Spleen (tissue), 11 donors: ENCODE measurements around the gene NOS1AP. TPM values are rescaled to one million over a fixed set of nuclear protein-coding genes. Genes with fewer than 3 reads are reported as not detected.

Experiments
- DNase-seq: peaks from one replicate; pipeline ENCODE4 v3.0.0-alpha.2; 2020
- H3K27ac ChIP-seq, 8 donors: fragments of 200-600 bp; sonication (generic) in 7 of 8; 1 replicate in 4 of 8; 2 replicates in 4 of 8; pipeline versions ENCODE4 v1.5.0 to v1.8.0; 2016 to 2021; ENCODE audit warnings: inconsistent platforms in 4 of 8, mild to moderate bottlenecking in 4 of 8, moderate library complexity in 1 of 8
- H3K27me3 ChIP-seq, 7 donors: fragments of 200-600 bp; sonication (generic) in 6 of 7; replicated peaks in 1 of 7; 1 replicate in 4 of 7; 2 replicates in 3 of 7; pipeline versions ENCODE4 v1.5.0 to v1.8.0; 2016 to 2021; ENCODE audit warnings: inconsistent platforms in 3 of 7, mild to moderate bottlenecking in 1 of 7
- H3K36me3 ChIP-seq, 6 donors: fragments of 200-600 bp; sonication (generic) in 5 of 6; 1 replicate in 4 of 6; 2 replicates in 2 of 6; pipeline versions ENCODE4 v1.5.0 to v1.8.0; 2016 to 2021; ENCODE audit warnings: inconsistent platforms in 2 of 6
- H3K4me1 ChIP-seq, 6 donors: fragments of 200-600 bp; sonication (generic) in 5 of 6; 1 replicate in 3 of 6; 2 replicates in 3 of 6; pipeline versions ENCODE4 v1.5.0 to v1.8.0; 2016 to 2021; ENCODE audit warnings: inconsistent platforms in 3 of 6
- H3K4me3 ChIP-seq, 8 donors: fragments of 200-600 bp; sonication (generic) in 7 of 8; 1 replicate in 4 of 8; 2 replicates in 4 of 8; pipeline versions ENCODE4 v1.5.0 to v1.8.0; 2016 to 2021; ENCODE audit warnings: inconsistent platforms in 4 of 8, mild to moderate bottlenecking in 4 of 8, moderate library complexity in 2 of 8
- H3K9me3 ChIP-seq, 8 donors: fragments of 200-600 bp; sonication (generic) in 7 of 8; 1 replicate in 4 of 8; 2 replicates in 4 of 8; pipeline versions ENCODE4 v1.5.0 to v1.8.0; 2016 to 2021; ENCODE audit warnings: inconsistent platforms in 4 of 8
- POLR2A ChIP-seq, 3 donors: fragments of 450-650 bp; IDR thresholded peaks; one replicate each; pipeline ENCODE4 v1.5.1; 2017; ENCODE audit warnings: antibody characterized with exemption in 3 of 3, mild to moderate bottlenecking in 1 of 3
- POLR2AphosphoS5 ChIP-seq, 3 donors: sonication (generic); formaldehyde crosslinking; IDR thresholded peaks; one replicate each; pipeline ENCODE4 v1.5.1; 2017; ENCODE audit warnings: antibody characterized with exemption in 3 of 3
- WGBS, 5 donors: extraction: QIAGEN DNeasy Blood & Tissue Kit in 3 of 5; methylation state at CpG; one replicate each; pipeline versions ENCODE4 v1.1.5 to v1.1.7; 2013 to 2018; 5-methylcytosine and 5-hydroxymethylcytosine counted together
- intact Hi-C: fragments of 100-400 bp; cut with DNase I; formaldehyde crosslinking; loops from one replicate; pipeline ENCODE4 v1.15.0; 2023; ENCODE audit warnings: low total_unique reads
- polyA plus RNA-seq, 3 donors: library from polyadenylated mRNA; stranded (reverse); fragments of 200-250 nt; gene quantifications; one replicate each; pipeline ENCODE4 v1.2.1, GENCODE V29; 2013
- total RNA-seq, 7 donors: library from RNA; depleted of rRNA in 3 of 7; stranded (reverse); fragments of >200 nt in 3 of 7; fragmentation: NEBNext Ultra II Directional in 4 of 7; extraction: Animal tissue kit (Norgen Biotek cat#: 25700) in 4 of 7; gene quantifications; one replicate each; pipeline versions ENCODE4 v1.1.0 to v1.2.1, GENCODE V29; 2016 to 2021
- TF ChIP-seq, protein P1 (sequence below), 11 experiments: fragments of 200-600 bp in 7 of 11; fragments of 450-650 bp in 4 of 11; sonication (generic) in 4 of 11; IDR thresholded peaks in 8 of 11; conservative IDR thresholded peaks in 3 of 11; 1 replicate in 7 of 11; 2 replicates in 4 of 11; pipeline versions ENCODE4 v1.4.0 to v1.8.0; 2016 to 2021; ENCODE audit warnings: antibody characterized with exemption in 11 of 11, inconsistent platforms in 4 of 11, mild to moderate bottlenecking in 1 of 11
- donor health status: healthy with polysubstance abuse.
- donor health status: DM: no; HTN: no; CAD: no; lungs with moderate emphysema.
- donor health status: DM: no; HTN: no; CAD: no.
- donor health status: Bipolar disorder and iron deficiency.
- donor health status: healthy.
- donor health status: DM: no; HTN: no; CAD: no.
- donor health status: DM: yes; HTN: yes; CAD: no.

The NOS1AP gene
- total and polyA plus RNA-seq, 10 donors, result 0.16 to 1.7 (median 0.60) TPM; not detected in 2

GRCh38 chr1:162367772-162368171 lies 298.3 kb downstream of the NOS1AP start:
- TF ChIP-seq POLR2A (IDR thresholded peaks at IDR 0.05), result no peak
- TF ChIP-seq POLR2AphosphoS5 (IDR thresholded peaks at IDR 0.05), result no peak
- TF ChIP-seq, protein P1, sequence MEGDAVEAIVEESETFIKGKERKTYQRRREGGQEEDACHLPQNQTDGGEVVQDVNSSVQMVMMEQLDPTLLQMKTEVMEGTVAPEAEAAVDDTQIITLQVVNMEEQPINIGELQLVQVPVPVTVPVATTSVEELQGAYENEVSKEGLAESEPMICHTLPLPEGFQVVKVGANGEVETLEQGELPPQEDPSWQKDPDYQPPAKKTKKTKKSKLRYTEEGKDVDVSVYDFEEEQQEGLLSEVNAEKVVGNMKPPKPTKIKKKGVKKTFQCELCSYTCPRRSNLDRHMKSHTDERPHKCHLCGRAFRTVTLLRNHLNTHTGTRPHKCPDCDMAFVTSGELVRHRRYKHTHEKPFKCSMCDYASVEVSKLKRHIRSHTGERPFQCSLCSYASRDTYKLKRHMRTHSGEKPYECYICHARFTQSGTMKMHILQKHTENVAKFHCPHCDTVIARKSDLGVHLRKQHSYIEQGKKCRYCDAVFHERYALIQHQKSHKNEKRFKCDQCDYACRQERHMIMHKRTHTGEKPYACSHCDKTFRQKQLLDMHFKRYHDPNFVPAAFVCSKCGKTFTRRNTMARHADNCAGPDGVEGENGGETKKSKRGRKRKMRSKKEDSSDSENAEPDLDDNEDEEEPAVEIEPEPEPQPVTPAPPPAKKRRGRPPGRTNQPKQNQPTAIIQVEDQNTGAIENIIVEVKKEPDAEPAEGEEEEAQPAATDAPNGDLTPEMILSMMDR (IDR thresholded peaks at IDR 0.05 in 8 of 11, conservative IDR thresholded peaks at IDR 0.05 in 3 of 11), result no peak
- intact Hi-C loops, result no loop called here
- no peak for DNase-seq

GRCh38 chr1:162368451-162368850 lies 299.0 kb downstream of the NOS1AP start:
- Histone ChIP-seq H3K36me3 (peaks cover 0 to 27% (median 0%) of the 10 kb centered on the region in 6 donors), H3K4me1 (no peaks in the 10 kb centered on the region), H3K27ac (no peak overlapping the region), H3K4me3 (no peak overlapping the region), H3K9me3 (no peaks in the 10 kb centered on the region), H3K27me3 (peaks cover 0 to 8% (median 0%) of the 10 kb centered on the region in 7 donors)
- 63 to 86% (median 72%) methylated on average over 4 of the region's 4 CpGs for WGBS, 5 donors
- intact Hi-C loops, result no loop called here
- no peak for DNase-seq
- TF ChIP-seq, protein P1 (IDR thresholded peaks at IDR 0.05 in 8 of 11, conservative IDR thresholded peaks at IDR 0.05 in 3 of 11), result no peak
- TF ChIP-seq POLR2AphosphoS5 (IDR thresholded peaks at IDR 0.05) (no peak), POLR2A (IDR thresholded peaks at IDR 0.05) (no peak)

More at GRCh38 chr1:162367772-162368171, 298.3 kb downstream of the NOS1AP start:
- Histone ChIP-seq H3K27me3 (peaks cover 0 to 8% (median 0%) of the 10 kb centered on the region in 7 donors), H3K27ac (no peak overlapping the region), H3K4me3 (no peak overlapping the region), H3K9me3 (no peaks in the 10 kb centered on the region), H3K4me1 (no peaks in the 10 kb centered on the region), H3K36me3 (peaks cover 0 to 27% (median 0%) of the 10 kb centered on the region in 6 donors)
- 84 to 93% (median 92%) methylated on average over 10 of the region's 10 CpGs for WGBS, 5 donors

GRCh38 chr1:162369571-162369970 lies 300.1 kb downstream of the NOS1AP start:
- Histone ChIP-seq H3K4me3 (no peak overlapping the region), H3K27ac (no peak overlapping the region), H3K4me1 (no peaks in the 10 kb centered on the region), H3K9me3 (no peaks in the 10 kb centered on the region), H3K36me3 (peaks cover 0 to 31% (median 0%) of the 10 kb centered on the region in 6 donors), H3K27me3 (peaks cover 0 to 8% (median 0%) of the 10 kb centered on the region in 7 donors)
- WGBS, 5 donors, result 81 to 93% (median 85%) methylated on average over 7 of the region's 7 CpGs
- intact Hi-C loops, result no loop called here
- no peak for DNase-seq
- no peak for TF ChIP-seq POLR2A (IDR thresholded peaks at IDR 0.05)
- TF ChIP-seq, protein P1 (IDR thresholded peaks at IDR 0.05 in 8 of 11, conservative IDR thresholded peaks at IDR 0.05 in 3 of 11), result no peak
- TF ChIP-seq POLR2AphosphoS5 (IDR thresholded peaks at IDR 0.05), result no peak

DNA sequence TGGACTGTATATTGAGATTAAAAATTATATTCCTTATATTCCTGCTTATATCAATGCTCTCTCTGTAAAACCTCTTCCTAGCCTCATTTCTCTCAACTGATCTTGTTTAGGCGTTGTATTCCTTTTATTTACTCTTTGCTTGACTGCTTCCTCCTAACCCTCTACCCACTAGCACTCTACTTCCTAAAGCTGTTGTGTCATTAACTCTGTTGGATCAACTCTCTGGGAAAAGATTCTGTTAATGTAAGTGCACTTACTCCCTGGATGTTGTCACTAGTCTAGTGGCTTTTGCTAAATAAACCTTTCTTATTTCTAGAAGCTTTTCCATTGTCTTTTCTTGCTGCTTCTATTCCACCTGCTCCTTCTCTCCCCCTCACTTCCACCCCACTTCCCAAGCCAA lies 300.7 kb downstream of the NOS1AP start:
- TF ChIP-seq, protein P1 (IDR thresholded peaks at IDR 0.05 in 8 of 11, conservative IDR thresholded peaks at IDR 0.05 in 3 of 11), result no peak
- TF ChIP-seq POLR2A (IDR thresholded peaks at IDR 0.05), result no peak
- TF ChIP-seq POLR2AphosphoS5 (IDR thresholded peaks at IDR 0.05), result no peak
- peaks cover 0 to 35% (median 0%) of the 10 kb centered on the region in 6 donors for H3K36me3 ChIP-seq
- H3K4me3 ChIP-seq, result no peak overlapping the region
- peaks cover 0 to 8% (median 0%) of the 10 kb centered on the region in 7 donors for H3K27me3 ChIP-seq
- WGBS, 5 donors, result 79 to 97% (median 85%) methylated on average over 1 of the region's 1 CpG
- no peak for DNase-seq
- no peak overlapping the region for H3K27ac ChIP-seq
- intact Hi-C loops, result no loop called here
- H3K9me3 ChIP-seq, result no peaks in the 10 kb centered on the region
- no peaks in the 10 kb centered on the region for H3K4me1 ChIP-seq
